ENCODE results near the gene CTCFL.
"Not testable (repeated sequence)": the region's sequence is repeated elsewhere in the genome, so short reads cannot be mapped to it uniquely, and the experiment has no call there.

CTCFL gene

GRCh38 chr20:57491373-57491772 lies 33.6 kb downstream of the CTCFL start:
- no peak for FAIRE-seq

GRCh38 chr20:57488277-57488676 lies 36.7 kb downstream of the CTCFL start:
- DNase-seq (ENCODE audit: extremely low spot score, insufficient read length, low read depth); FAIRE-seq: not testable (repeated sequence)

More at GRCh38 chr20:57491373-57491772, 33.6 kb downstream of the CTCFL start:
- DNase-seq (ENCODE audit: extremely low spot score, insufficient read length, low read depth) = no peak

DNA sequence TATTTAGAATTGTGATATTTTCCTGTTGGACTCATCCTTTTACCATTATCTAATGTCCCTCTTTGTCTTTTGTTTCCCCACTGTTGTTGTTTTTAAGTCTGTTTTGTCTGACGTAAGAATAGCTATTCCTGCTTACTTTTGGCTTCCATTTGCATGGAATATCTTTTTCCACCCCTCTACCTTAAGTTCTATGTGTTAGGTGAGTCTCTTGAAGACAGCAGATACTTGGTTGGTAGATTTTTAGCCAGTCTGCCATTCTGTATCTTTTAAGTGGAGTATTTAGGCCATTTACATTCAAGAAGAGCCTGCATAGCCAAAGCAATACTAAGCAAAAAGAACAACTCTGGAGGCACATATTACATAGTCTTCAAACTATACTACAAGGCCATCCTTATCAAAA lies 39.2 kb downstream of the CTCFL start:
- DNase-seq (ENCODE audit: extremely low spot score, insufficient read length, low read depth) (no peak), FAIRE-seq (no peak)

DNA sequence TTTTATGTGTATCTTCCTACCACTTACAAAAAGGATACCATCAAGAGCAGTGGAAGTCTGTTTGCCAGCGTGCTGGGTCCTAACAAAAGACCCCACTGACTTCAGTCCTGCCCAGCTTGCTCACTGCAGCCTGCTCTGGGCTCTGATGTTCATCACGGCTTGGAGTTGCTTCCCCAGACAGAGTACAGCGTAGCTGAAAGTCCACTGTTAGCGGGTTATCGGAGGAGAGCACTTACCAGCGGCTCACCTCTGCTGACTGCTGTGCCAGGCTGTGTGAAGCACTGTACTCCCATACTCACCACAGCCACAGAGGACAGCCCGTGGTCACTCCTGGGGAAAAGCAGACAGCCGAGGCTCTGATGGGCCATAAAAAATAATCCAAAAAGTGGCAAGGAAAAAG lies 40.2 kb downstream of the CTCFL start:
- FAIRE-seq (no peak), DNase-seq (ENCODE audit: extremely low spot score, insufficient read length, low read depth) (no peak)

GRCh38 chr20:57483287-57484050 lies 41.5 kb downstream of the CTCFL start:
- no peak for DNase-seq (ENCODE audit: extremely low spot score, insufficient read length, low read depth)
- peak; percentile 94 for FAIRE-seq

DNA sequence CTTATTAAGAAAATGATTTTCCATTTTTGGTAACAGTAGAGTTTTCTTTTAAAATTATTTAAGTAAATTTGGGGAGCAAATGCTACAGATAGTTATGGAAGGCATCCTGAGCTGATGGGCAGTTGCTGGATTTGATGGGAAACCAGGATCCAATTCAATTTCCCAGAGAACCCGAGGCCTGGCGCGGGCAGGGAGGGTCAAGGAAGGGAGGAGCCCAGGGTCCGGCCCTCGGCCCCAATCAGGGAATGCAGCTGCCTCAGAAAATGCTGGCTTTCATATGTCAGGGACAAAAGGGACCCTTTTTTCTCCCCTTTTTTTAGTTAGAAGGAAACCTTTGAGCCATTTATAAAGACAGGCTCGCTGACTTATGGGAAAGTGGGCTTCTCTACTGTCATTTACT lies 42.1 kb downstream of the CTCFL start:
- FAIRE-seq (no peak), DNase-seq (ENCODE audit: extremely low spot score, insufficient read length, low read depth) (no peak)

DNA sequence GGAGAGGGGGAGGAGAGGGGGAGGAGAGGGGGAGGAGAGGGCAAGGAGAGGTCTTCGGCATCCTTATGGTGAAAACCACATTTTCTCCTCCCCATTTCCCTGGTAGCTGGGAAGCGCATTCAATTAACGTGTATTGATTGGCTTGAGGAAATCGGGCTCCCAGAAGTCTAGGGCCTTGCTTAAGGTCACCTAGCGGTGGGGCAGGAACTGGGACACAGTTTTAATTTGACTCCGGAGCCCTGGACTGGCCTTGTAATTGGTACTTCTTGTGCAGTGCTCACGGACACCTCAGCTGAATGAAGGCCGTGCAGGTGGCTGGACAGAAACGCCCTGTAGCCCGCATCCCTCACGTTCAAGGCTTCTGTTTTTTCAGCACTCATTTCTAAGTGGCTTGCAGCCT lies 42.8 kb downstream of the CTCFL start:
- no peak for DNase-seq (ENCODE audit: extremely low spot score, insufficient read length, low read depth)
- peak; percentile 35 for FAIRE-seq

GRCh38 chr20:57481281-57481711 lies 43.6 kb downstream of the CTCFL start:
- no peak for DNase-seq (ENCODE audit: extremely low spot score, insufficient read length, low read depth)
- FAIRE-seq = peak; percentile 18

DNA sequence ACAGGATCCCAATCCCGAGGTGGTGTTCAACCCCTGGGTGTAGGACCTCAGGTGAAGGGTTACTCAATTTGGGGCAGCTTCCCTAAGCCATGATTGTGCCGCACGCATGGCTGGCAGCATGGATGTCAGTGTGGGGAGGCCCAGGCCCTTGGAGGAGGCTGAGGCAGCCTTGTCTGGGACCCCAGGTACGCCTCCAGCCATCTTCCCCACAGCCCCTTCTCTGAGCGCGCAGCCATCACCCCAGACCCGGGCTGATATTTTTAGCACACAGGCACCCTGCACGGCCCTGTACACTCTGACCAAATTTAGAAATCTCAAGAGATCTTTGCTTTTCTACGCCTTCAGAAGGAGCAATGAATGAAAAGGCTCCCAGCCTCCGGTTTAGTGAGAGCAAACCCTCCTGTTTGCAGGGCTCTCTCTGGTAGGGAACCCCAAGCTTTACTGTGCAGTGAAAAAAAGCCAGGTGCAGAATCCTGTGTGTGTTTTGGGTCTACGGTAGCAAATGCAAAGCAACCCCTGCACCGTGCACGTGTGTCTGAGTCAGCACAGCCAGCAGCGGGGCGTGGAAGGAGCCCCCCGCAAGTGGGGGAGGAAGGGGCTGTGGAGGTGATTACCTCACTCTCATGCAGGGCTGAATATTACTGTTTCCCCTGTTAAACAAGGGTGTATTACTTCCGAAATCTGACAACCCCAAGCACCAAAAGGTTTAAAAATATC lies 44.3 kb downstream of the CTCFL start:
- FAIRE-seq (peak; percentile 82), DNase-seq (ENCODE audit: extremely low spot score, insufficient read length, low read depth) (no peak)

DNA sequence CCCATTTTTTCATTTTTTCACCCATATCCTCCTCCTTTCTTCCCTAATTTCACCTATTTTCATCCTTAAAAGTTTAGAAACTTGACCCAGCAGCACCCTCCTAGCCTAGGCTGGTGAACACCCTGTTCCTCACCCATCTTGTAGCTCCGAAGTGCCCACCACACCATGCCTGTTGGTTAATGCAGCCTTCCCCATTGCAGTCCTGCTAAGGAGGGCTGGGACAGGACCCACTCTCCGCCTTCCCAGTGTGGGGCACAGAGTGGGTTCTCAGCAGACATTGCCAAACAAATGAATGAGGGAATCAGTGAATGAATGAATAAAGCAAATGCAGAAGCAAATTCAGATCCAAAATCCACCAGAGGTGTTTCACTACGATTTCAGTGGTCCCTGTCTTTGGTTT lies 45.7 kb downstream of the CTCFL start:
- no peak for FAIRE-seq
- no peak for DNase-seq (ENCODE audit: extremely low spot score, insufficient read length, low read depth)

GRCh38 chr20:57478176-57478575 lies 46.8 kb downstream of the CTCFL start:
- FAIRE-seq (no peak), DNase-seq (ENCODE audit: extremely low spot score, insufficient read length, low read depth) (no peak)

- no peak for FAIRE-seq
Observed at GRCh38 chr20:57476641-57477461, 48.1 kb downstream of the CTCFL start.

DNA sequence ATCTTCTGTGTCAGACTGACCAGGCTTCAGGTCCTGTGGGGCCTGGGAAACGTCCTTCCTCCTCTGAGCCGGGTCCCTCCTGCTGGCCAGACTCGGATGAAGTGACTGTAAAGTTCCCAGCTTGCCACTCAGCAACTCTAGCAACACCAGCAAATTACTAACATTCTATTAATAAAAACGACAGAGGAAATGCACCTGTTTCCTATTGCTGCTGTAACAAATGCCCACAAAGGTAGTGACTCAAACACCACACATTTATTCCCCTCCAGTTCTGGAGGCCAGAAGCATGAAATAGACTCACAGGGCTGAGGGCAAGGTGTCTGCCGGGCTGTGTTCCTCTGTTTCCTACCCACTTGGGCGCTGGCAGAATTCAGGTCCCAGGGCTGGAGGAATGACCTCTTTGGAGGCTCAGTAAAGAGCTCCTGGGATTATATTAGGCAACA lies 48.8 kb downstream of the CTCFL start:
- DNase-seq (ENCODE audit: extremely low spot score, insufficient read length, low read depth) (no peak), FAIRE-seq (peak; percentile 78)

More at GRCh38 chr20:57476641-57477461, 48.1 kb downstream of the CTCFL start:
- DNase-seq (ENCODE audit: extremely low spot score, insufficient read length, low read depth) = no peak

DNA sequence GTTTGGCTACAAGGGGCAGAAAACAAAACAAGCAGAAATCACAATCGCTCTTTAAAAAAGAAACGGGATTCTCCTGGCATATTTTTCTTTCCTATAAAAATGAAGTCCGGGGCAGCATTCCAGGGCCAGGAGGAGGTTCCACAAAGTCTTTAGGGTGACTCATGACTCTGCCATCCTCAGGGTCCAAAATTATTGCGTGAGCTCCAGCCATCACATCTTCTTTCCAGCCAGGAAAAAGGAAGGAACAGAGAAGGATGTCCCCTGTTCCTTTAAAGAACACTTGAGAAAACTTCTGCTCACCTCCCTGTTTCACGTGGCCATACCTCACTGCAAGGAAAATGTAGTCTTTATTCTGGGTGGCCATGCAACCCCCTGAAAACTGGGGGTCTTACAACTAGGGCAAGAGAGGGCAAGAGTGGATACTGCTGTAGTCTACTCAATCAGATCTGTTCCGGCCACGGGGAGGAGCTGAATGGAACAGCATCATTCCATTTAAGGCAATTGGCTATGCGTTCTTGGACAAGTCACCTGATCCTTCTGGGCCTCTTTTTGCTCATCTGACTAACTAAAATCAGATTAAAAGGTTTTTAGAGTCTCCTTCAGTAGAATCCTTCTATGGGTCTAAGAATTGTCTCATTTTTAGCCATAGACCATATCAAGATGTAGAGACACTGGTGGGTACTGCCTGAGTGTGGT lies 49.4 kb downstream of the CTCFL start:
- DNase-seq (ENCODE audit: extremely low spot score, insufficient read length, low read depth) = no peak
- FAIRE-seq = peak; percentile 5

GRCh38 chr20:57474816-57475215 lies 50.1 kb downstream of the CTCFL start:
- no peak for DNase-seq (ENCODE audit: extremely low spot score, insufficient read length, low read depth)
- no peak for FAIRE-seq

- no peak for FAIRE-seq
- no peak for DNase-seq (ENCODE audit: extremely low spot score, insufficient read length, low read depth)
Observed at GRCh38 chr20:57474205-57474604, 50.7 kb downstream of the CTCFL start.

- no peak for DNase-seq (ENCODE audit: extremely low spot score, insufficient read length, low read depth)
- FAIRE-seq = peak; percentile 89
Observed at GRCh38 chr20:57473246-57474048, 51.5 kb downstream of the CTCFL start.

DNA sequence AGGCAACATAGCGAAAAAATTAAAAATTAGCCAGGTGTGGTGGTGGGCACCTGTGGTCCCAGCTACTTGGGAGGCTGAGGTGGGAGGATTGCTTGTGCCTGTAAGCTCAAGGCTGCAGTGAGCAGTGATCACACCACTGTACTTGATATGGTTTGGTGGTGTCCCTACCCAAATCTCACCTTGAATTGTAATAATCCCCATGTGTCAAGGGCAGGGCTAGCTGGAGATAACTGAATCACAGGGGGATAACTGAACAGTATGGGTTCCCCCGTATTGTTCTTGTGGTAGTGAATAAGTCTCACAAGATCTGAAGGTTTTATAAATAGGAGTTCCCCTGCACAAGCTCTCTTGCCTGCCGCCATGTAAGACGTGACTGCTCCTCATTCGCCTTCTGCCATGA lies 52.5 kb downstream of the CTCFL start:
- DNase-seq (ENCODE audit: extremely low spot score, insufficient read length, low read depth); FAIRE-seq: not testable (repeated sequence)

Measured in GM18507 (cell line).